CD4-positive, alpha-beta T cell treated with Interleukin-1 beta for 1 hour (primary cell): ENCODE data around the gene PRPF38A.

Experiments
- DNase-seq, 2 donors: peaks; one replicate each; pipeline ENCODE4 v3.0.0-alpha.2; 2020 to 2022

PRPF38A gene

DNA sequence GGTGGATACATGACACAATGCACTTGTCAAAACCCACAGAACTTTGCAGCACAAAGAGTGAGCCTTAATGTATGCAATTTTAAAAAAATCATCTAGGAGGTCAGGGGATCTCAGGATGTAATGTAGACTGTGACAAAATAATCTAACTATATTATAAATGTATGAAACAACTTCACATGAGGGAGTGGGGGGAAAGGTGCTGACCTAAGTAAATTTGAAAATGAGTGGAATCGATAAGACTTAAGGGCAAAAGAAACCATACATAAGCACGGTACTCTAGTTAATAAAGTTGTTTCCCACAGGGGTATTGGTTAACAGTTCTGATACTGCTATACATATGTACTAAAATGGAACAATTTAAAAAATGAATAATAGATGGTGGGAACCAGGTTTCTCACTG, 64.7 kb downstream of the PRPF38A start:
- DNase-seq = no peak
